Heart left ventricle (tissue), 16 donors: ENCODE data around the gene U2SURP. TPM values are rescaled to one million over a fixed set of nuclear protein-coding genes. Genes with fewer than 3 reads are reported as not detected.

Experiments used
- ATAC-seq, 4 donors: fragments of 200-7000 bp; cut with Tn5 transposase; one replicate each; pipeline ENCODE4 v1.9.1; 2020 to 2022; ENCODE audit warnings: moderate library complexity in 4 of 4, mild to moderate bottlenecking in 3 of 4, moderate number of reproducible peaks in 1 of 4
- DNase-seq, 5 donors: peaks; one replicate each; pipeline ENCODE4 v3.0.0-alpha.2; 2020
- H3K27ac ChIP-seq, 12 donors: fragments of 200-600 bp; sonication (generic) in 4 of 12; one replicate each; pipeline versions ENCODE4 v1.5.0 to v1.8.0; 2016 to 2022; ENCODE audit warnings: mild to moderate bottlenecking in 2 of 12
- H3K27me3 ChIP-seq, 9 donors: fragments of 200-600 bp; sonication (generic) in 2 of 9; one replicate each; pipeline versions ENCODE4 v1.5.1 to v1.8.0; 2016 to 2022; ENCODE audit warnings: mild to moderate bottlenecking in 3 of 9
- H3K36me3 ChIP-seq, 9 donors: fragments of 200-600 bp; sonication (generic) in 2 of 9; one replicate each; pipeline versions ENCODE4 v1.5.0 to v1.8.0; 2018 to 2022; ENCODE audit warnings: mild to moderate bottlenecking in 2 of 9
- H3K4me1 ChIP-seq, 12 donors: fragments of 200-600 bp; sonication (generic) in 4 of 12; one replicate each; pipeline versions ENCODE4 v1.5.0 to v1.8.0; 2016 to 2022; ENCODE audit warnings: mild to moderate bottlenecking in 3 of 12
- H3K4me3 ChIP-seq, 12 donors: fragments of 200-600 bp; sonication (generic) in 4 of 12; one replicate each; pipeline versions ENCODE4 v1.5.0 to v1.8.0; 2017 to 2022; ENCODE audit warnings: mild to moderate bottlenecking in 9 of 12, moderate library complexity in 4 of 12
- H3K9me3 ChIP-seq, 12 donors: fragments of 200-600 bp; sonication (generic) in 4 of 12; one replicate each; pipeline versions ENCODE4 v1.5.0 to v1.8.0; 2016 to 2022; ENCODE audit warnings: mild to moderate bottlenecking in 1 of 12
- CTCF ChIP-seq, 12 donors: fragments of 200-600 bp; sonication (generic) in 4 of 12; IDR thresholded peaks; one replicate each; pipeline versions ENCODE4 v1.5.0 to v1.8.0; 2018 to 2022; ENCODE audit warnings: antibody characterized with exemption in 12 of 12, mild to moderate bottlenecking in 5 of 12
- POLR2A ChIP-seq, 2 donors: fragments of 450-650 bp; IDR thresholded peaks; one replicate each; pipeline ENCODE4 v1.6.1; 2017; ENCODE audit warnings: antibody characterized with exemption in 2 of 2, mild to moderate bottlenecking in 2 of 2, moderate library complexity in 2 of 2
- WGBS, 4 donors: extraction: QIAGEN DNeasy Blood & Tissue Kit in 2 of 4; methylation state at CpG; one replicate each; pipeline versions ENCODE4 v1.1.5 to v1.1.7; 2013 to 2018; 5-methylcytosine and 5-hydroxymethylcytosine counted together
- intact Hi-C, 10 donors: fragments of 100-400 bp; cut with DNase I; formaldehyde crosslinking; loops; one replicate each; pipeline versions ENCODE4 v1.11.1 to v1.14.2; 2022
- polyA plus RNA-seq, 2 donors: library from polyadenylated mRNA; stranded (reverse); fragments of 200-250 nt; gene quantifications; one replicate each; pipeline ENCODE4 v1.2.3, GENCODE V29; 2013
- total RNA-seq, 9 donors: library from RNA; depleted of rRNA in 2 of 9; stranded (reverse); fragments of >200 nt in 2 of 9; fragmentation: NEBNext Ultra II Directional in 3 of 9; extraction: Animal tissue kit (Norgen Biotek cat#: 25700) in 3 of 9; gene quantifications; one replicate each; pipeline versions ENCODE4 v1.1.0 to v1.2.4, GENCODE V29; 2016 to 2023
- donor health status: ischemic (EF 13 %, LVEDD 7.1; RV severe dilation, severe dysfunction).
- donor health status: healthy with polysubstance abuse.
- donor health status: DM: no; HTN: yes; CAD: no.
- donor health status: DM: no; HTN: no; CAD: no.
- donor health status: ischemic (EF 25% LVEDD 6.9; RV normal size, moderate dysfunction).
- donor health status: ischemic (EF 25% LVEDD 5.7; RV mildly dilated, moderate dysfunction).
- donor health status: healthy.
- donor health status: DM: yes; HTN: yes; CAD: no.
- donor health status: ischemic (EF 35%, LVEDD 5.7; RV mildly dilated, moderate dysfunction).
- donor health status: nonischemic (EF 11% LVEDD 7.7; RV severe dilation, severe dysfunction).
- donor health status: DM: yes; HTN: yes; CAD: no.
- donor health status: PGD.
- donor health status: ischemic (EF 29% LVEDD 5.4; RV normal size, mild dysfunction).
- donor health status: nonischemic (EF 23%, LVEDD 6.1; RV moderate dilation, normal function).

Gene U2SURP
- total and polyA plus RNA-seq, 11 donors, result 17.4 to 42.0 (median 33.1) TPM

GRCh38 chr3:142993958-142994442 is 7.4 kb upstream of the U2SURP start:
- H3K27me3 ChIP-seq, result no peaks in the 10 kb centered on the region
- TF ChIP-seq CTCF (IDR thresholded peaks at IDR 0.05), result peak; percentile 48 to 80 (median 70)
- no peak for TF ChIP-seq POLR2A (IDR thresholded peaks at IDR 0.05)
- H3K27ac ChIP-seq, result no peak overlapping the region
- peak in 4 of 5 donors; percentile 32 to 67 (median 50) for DNase-seq
- H3K36me3 ChIP-seq, result no peaks in the 10 kb centered on the region
- H3K4me3 ChIP-seq, result no peak overlapping the region
- intact Hi-C loops, result loop anchor here (1.0 to 10.0 kb wide), 11 partner anchors 65 to 411 kb away; partner anchors contain the start of gene TRPC1 (in 1 of the 10)
- peaks cover 0 to 15% (median 0%) of the 10 kb centered on the region in 12 donors for H3K4me1 ChIP-seq
- H3K9me3 ChIP-seq, result no peaks in the 10 kb centered on the region
- 15 to 24% (median 19%) methylated on average over 4 of the region's 4 CpGs for WGBS, 4 donors
- peak in 3 of 4 donors; percentile 30 to 50 (median 33) for ATAC-seq

GRCh38 chr3:142997330-142997729 is 4.0 kb upstream of the U2SURP start:
- intact Hi-C loops, result loop anchor here in 1 of 10 donors (10.0 kb wide), 1 partner anchor 273 kb away; the partner anchor contains the start of gene TRPC1
- no peak for TF ChIP-seq CTCF (IDR thresholded peaks at IDR 0.05)
- TF ChIP-seq POLR2A (IDR thresholded peaks at IDR 0.05), result no peak
- no peak for DNase-seq
- Histone ChIP-seq H3K36me3 (no peaks in the 10 kb centered on the region), H3K4me3 (no peak overlapping the region), H3K27ac (peak overlapping the region in 1 of 12 donors; percentile 42), H3K4me1 (peaks cover 0 to 23% (median 7%) of the 10 kb centered on the region in 12 donors), H3K9me3 (no peaks in the 10 kb centered on the region), H3K27me3 (no peaks in the 10 kb centered on the region)
- ATAC-seq, result no peak
- WGBS, 4 donors, result 11 to 35% (median 21%) methylated on average over 2 of the region's 2 CpGs

GRCh38 chr3:142998439-142998838 is 2.9 kb upstream of the U2SURP start:
- TF ChIP-seq POLR2A (IDR thresholded peaks at IDR 0.05) (no peak), CTCF (IDR thresholded peaks at IDR 0.05) (no peak)
- Histone ChIP-seq H3K36me3 (no peaks in the 10 kb centered on the region), H3K27ac (no peak overlapping the region), H3K27me3 (no peaks in the 10 kb centered on the region), H3K4me3 (no peak overlapping the region), H3K9me3 (no peaks in the 10 kb centered on the region), H3K4me1 (peaks cover 0 to 33% (median 18%) of the 10 kb centered on the region in 12 donors)
- ATAC-seq (no peak), DNase-seq (no peak)
- 81 to 93% (median 87%) methylated on average over 3 of the region's 3 CpGs for WGBS, 4 donors
- intact Hi-C loops, result loop anchor here in 1 of 10 donors (10.0 kb wide), 1 partner anchor 274 kb away; the partner anchor contains the start of gene TRPC1

GRCh38 chr3:142999881-143000280 is 1.5 kb upstream of the U2SURP start:
- intact Hi-C loops, result loop anchor here in 5 of 10 donors (2.0 to 10.0 kb wide), 5 partner anchors 265 to 555 kb away; partner anchors contain the start of genes ATR (in 3 of the 5), TRPC1 (in 3 of the 5) and XRN1 (in 1 of the 5)
- no peak for TF ChIP-seq CTCF (IDR thresholded peaks at IDR 0.05)
- no peak for TF ChIP-seq POLR2A (IDR thresholded peaks at IDR 0.05)
- DNase-seq (no peak), ATAC-seq (no peak)
- H3K36me3 ChIP-seq, result no peaks in the 10 kb centered on the region
- no peaks in the 10 kb centered on the region for H3K9me3 ChIP-seq
- H3K4me3 ChIP-seq, result peak overlapping the region in 11 of 12 donors; percentile 74 to 97 (median 89)
- peak overlapping the region in 10 of 12 donors; percentile 15 to 94 (median 86) for H3K27ac ChIP-seq
- H3K4me1 ChIP-seq, result peaks cover under 1 to 48% (median 30%) of the 10 kb centered on the region in 12 donors
- no peaks in the 10 kb centered on the region for H3K27me3 ChIP-seq
- WGBS, 4 donors, result 74 to 85% (median 77%) methylated on average over 4 of the region's 4 CpGs
